ENCODE data around the gene AKAP6. TPM values are rescaled to one million over a fixed set of nuclear protein-coding genes. Genes with fewer than 3 reads are reported as not detected.

Gene AKAP6
- total and polyA plus RNA-seq, 2 experiments from 2014 or later: 0.38 to 0.42 TPM

- Mint-ChIP-seq H3K4me3 (no peak overlapping the region), H3K4me1 (peaks cover 13% of the 10 kb centered on the region; the same call in 2 of the 3 replicates), H3K27me3 (ENCODE audit: insufficient read depth, low read depth, poor library complexity) (no peaks in the 10 kb centered on the region), H3K27ac (no peak overlapping the region), H3K9me3 (no peaks in the 10 kb centered on the region; the same call in 2 of the 3 replicates), H3K36me3 (ENCODE audit: low read depth) (no peaks in the 10 kb centered on the region)
- TF ChIP-seq EZH2phosphoT487 (IDR thresholded peaks at IDR 0.05; ENCODE audit: unreplicated experiment) (no peak), CREB1 (CRISPR knock-in tag; IDR thresholded peaks at IDR 0.05; ENCODE audit: low read depth) (no peak)
- TF ChIP-seq, protein P1, sequence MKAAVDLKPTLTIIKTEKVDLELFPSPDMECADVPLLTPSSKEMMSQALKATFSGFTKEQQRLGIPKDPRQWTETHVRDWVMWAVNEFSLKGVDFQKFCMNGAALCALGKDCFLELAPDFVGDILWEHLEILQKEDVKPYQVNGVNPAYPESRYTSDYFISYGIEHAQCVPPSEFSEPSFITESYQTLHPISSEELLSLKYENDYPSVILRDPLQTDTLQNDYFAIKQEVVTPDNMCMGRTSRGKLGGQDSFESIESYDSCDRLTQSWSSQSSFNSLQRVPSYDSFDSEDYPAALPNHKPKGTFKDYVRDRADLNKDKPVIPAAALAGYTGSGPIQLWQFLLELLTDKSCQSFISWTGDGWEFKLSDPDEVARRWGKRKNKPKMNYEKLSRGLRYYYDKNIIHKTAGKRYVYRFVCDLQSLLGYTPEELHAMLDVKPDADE (IDR thresholded peaks at IDR 0.05): no peak
- TF ChIP-seq, protein P2, sequence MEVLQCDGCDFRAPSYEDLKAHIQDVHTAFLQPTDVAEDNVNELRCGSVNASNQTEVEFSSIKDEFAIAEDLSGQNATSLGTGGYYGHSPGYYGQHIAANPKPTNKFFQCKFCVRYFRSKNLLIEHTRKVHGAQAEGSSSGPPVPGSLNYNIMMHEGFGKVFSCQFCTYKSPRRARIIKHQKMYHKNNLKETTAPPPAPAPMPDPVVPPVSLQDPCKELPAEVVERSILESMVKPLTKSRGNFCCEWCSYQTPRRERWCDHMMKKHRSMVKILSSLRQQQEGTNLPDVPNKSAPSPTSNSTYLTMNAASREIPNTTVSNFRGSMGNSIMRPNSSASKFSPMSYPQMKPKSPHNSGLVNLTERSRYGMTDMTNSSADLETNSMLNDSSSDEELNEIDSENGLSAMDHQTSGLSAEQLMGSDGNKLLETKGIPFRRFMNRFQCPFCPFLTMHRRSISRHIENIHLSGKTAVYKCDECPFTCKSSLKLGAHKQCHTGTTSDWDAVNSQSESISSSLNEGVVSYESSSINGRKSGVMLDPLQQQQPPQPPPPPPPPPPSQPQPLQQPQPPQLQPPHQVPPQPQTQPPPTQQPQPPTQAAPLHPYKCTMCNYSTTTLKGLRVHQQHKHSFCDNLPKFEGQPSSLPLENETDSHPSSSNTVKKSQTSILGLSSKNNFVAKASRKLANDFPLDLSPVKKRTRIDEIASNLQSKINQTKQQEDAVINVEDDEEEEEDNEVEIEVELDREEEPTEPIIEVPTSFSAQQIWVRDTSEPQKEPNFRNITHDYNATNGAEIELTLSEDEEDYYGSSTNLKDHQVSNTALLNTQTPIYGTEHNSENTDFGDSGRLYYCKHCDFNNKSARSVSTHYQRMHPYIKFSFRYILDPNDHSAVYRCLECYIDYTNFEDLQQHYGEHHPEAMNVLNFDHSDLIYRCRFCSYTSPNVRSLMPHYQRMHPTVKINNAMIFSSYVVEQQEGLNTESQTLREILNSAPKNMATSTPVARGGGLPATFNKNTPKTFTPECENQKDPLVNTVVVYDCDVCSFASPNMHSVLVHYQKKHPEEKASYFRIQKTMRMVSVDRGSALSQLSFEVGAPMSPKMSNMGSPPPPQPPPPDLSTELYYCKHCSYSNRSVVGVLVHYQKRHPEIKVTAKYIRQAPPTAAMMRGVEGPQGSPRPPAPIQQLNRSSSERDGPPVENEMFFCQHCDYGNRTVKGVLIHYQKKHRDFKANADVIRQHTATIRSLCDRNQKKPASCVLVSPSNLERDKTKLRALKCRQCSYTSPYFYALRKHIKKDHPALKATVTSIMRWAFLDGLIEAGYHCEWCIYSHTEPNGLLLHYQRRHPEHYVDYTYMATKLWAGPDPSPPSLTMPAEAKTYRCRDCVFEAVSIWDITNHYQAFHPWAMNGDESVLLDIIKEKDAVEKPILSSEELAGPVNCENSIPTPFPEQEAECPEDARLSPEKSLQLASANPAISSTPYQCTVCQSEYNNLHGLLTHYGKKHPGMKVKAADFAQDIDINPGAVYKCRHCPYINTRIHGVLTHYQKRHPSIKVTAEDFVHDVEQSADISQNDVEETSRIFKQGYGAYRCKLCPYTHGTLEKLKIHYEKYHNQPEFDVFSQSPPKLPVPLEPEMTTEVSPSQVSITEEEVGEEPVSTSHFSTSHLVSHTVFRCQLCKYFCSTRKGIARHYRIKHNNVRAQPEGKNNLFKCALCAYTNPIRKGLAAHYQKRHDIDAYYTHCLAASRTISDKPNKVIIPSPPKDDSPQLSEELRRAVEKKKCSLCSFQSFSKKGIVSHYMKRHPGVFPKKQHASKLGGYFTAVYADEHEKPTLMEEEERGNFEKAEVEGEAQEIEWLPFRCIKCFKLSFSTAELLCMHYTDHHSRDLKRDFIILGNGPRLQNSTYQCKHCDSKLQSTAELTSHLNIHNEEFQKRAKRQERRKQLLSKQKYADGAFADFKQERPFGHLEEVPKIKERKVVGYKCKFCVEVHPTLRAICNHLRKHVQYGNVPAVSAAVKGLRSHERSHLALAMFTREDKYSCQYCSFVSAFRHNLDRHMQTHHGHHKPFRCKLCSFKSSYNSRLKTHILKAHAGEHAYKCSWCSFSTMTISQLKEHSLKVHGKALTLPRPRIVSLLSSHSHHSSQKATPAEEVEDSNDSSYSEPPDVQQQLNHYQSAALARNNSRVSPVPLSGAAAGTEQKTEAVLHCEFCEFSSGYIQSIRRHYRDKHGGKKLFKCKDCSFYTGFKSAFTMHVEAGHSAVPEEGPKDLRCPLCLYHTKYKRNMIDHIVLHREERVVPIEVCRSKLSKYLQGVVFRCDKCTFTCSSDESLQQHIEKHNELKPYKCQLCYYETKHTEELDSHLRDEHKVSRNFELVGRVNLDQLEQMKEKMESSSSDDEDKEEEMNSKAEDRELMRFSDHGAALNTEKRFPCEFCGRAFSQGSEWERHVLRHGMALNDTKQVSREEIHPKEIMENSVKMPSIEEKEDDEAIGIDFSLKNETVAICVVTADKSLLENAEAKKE (CRISPR knock-in tag; IDR thresholded peaks at IDR 0.05): no peak
- TF ChIP-seq, protein P3, sequence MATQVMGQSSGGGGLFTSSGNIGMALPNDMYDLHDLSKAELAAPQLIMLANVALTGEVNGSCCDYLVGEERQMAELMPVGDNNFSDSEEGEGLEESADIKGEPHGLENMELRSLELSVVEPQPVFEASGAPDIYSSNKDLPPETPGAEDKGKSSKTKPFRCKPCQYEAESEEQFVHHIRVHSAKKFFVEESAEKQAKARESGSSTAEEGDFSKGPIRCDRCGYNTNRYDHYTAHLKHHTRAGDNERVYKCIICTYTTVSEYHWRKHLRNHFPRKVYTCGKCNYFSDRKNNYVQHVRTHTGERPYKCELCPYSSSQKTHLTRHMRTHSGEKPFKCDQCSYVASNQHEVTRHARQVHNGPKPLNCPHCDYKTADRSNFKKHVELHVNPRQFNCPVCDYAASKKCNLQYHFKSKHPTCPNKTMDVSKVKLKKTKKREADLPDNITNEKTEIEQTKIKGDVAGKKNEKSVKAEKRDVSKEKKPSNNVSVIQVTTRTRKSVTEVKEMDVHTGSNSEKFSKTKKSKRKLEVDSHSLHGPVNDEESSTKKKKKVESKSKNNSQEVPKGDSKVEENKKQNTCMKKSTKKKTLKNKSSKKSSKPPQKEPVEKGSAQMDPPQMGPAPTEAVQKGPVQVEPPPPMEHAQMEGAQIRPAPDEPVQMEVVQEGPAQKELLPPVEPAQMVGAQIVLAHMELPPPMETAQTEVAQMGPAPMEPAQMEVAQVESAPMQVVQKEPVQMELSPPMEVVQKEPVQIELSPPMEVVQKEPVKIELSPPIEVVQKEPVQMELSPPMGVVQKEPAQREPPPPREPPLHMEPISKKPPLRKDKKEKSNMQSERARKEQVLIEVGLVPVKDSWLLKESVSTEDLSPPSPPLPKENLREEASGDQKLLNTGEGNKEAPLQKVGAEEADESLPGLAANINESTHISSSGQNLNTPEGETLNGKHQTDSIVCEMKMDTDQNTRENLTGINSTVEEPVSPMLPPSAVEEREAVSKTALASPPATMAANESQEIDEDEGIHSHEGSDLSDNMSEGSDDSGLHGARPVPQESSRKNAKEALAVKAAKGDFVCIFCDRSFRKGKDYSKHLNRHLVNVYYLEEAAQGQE (IDR thresholded peaks at IDR 0.05; ENCODE audit: unreplicated experiment): no peak
- Histone ChIP-seq H3F3A (replicated peaks; ENCODE audit: low read depth) (no peaks in the 10 kb centered on the region), H4K20me1 (replicated peaks; ENCODE audit: insufficient read depth) (no peaks in the 10 kb centered on the region), H3K27ac (ENCODE audit: low read depth) (no peak overlapping the region), H3K4me3 (no peak overlapping the region), H3K27me3 (ENCODE audit: insufficient read depth) (no peaks in the 10 kb centered on the region), H3K79me2 (replicated peaks; ENCODE audit: insufficient read depth) (no peaks in the 10 kb centered on the region), H2AFZ (no peak overlapping the region), H3K36me3 (ENCODE audit: insufficient read depth) (no peaks in the 10 kb centered on the region), H3K9me2 (ENCODE audit: insufficient read depth) (peaks cover 9% of the 10 kb centered on the region; the same call in 1 of the 2 replicates), H3K4me1 (ENCODE audit: insufficient read depth) (no peaks in the 10 kb centered on the region; the same call in 1 of the 2 replicates), H3K4me2 (no peak overlapping the region)
- ATAC-seq (no peak), DNase-seq (ENCODE audit: low spot score) (no peak)
Measured at GRCh38 chr14:32403688-32404087, 74.6 kb downstream of the AKAP6 start.

All from GM23338 (cell line).